ENCODE data around the gene CLDND2.

GRCh38 chr19:51354103-51354741, 14.6 kb downstream of the CLDND2 start:
- no peak for TF ChIP-seq CTCF (IDR thresholded peaks at IDR 0.05; ENCODE audit: insufficient read depth, low read length)
- TF ChIP-seq REST (IDR thresholded peaks at IDR 0.05; ENCODE audit: insufficient replicate concordance, low read depth) = no peak
- no peak for TF ChIP-seq POLR2AphosphoS5 (IDR thresholded peaks at IDR 0.05; ENCODE audit: low read depth)
- TF ChIP-seq GABPA (IDR thresholded peaks at IDR 0.05; ENCODE audit: low read depth) = no peak
- TF ChIP-seq SPI1 (IDR thresholded peaks at IDR 0.05; ENCODE audit: borderline replicate concordance, low read depth) = no peak
